SK-N-SH (cell line): ENCODE data around the gene FCSK.

Experiments
- CTCF ChIP-seq: fragments of 200-600 bp; sonication (generic); IDR thresholded peaks from 2 replicates; pipeline ENCODE4 v1.6.1; 2017; ENCODE audit warnings: antibody characterized with exemption, mild to moderate bottlenecking, moderate library complexity
- EZH2phosphoT487 ChIP-seq: fragments of 200-600 bp; sonication (generic); IDR thresholded peaks from 2 replicates; pipeline ENCODE4 v1.6.1; 2017; ENCODE audit warnings: low read depth, mixed run types, mild to moderate bottlenecking, antibody characterized with exemption, moderate library complexity, borderline replicate concordance
- POLR2AphosphoS5 ChIP-seq: IDR thresholded peaks from 2 replicates; pipeline ENCODE4 v1.6.1; 2012; ENCODE audit warnings: low read depth, low read length
- REST ChIP-seq: IDR thresholded peaks from 2 replicates; pipeline ENCODE4 v1.6.1; 2012; ENCODE audit warnings: mild to moderate bottlenecking, low read depth, low read length, moderate library complexity
- SMC3 ChIP-seq: IDR thresholded peaks from 2 replicates; pipeline ENCODE4 v1.6.1; 2012; ENCODE audit warnings: low read depth, low read length, improper control_type of control experiment

GRCh38 chr16:70432723-70433457 lies 21.5 kb upstream of the FCSK start:
- TF ChIP-seq EZH2phosphoT487, result no peak
- TF ChIP-seq REST, result no peak
- TF ChIP-seq CTCF, result no peak
- TF ChIP-seq SMC3, result no peak
- TF ChIP-seq POLR2AphosphoS5, result no peak
